DMS79 treated with DMSO at 0.1 percent for 48 hours (cell line): ENCODE results near the gene ABCA13.

Experiments used
- DNase-seq: peaks from one replicate; lab custom pipeline; 2025; lab: John Stamatoyannopoulos, UW

ABCA13 gene

GRCh38 chr7:48518092-48518491 lies 346.8 kb downstream of the ABCA13 start:
- DNase-seq, result no peak

- no peak for DNase-seq
Observed at GRCh38 chr7:48522692-48523091, 351.4 kb downstream of the ABCA13 start.

GRCh38 chr7:48525736-48526732 lies 354.8 kb downstream of the ABCA13 start:
- no peak for DNase-seq

- no peak for DNase-seq
Observed at GRCh38 chr7:48528646-48529045, 357.4 kb downstream of the ABCA13 start.

- no peak for DNase-seq
Observed at GRCh38 chr7:48537561-48537960, 366.3 kb downstream of the ABCA13 start.

GRCh38 chr7:48540746-48541145 lies 369.5 kb downstream of the ABCA13 start:
- DNase-seq, result no peak

- DNase-seq, result no peak
Observed at GRCh38 chr7:48548667-48549066, 377.4 kb downstream of the ABCA13 start.

GRCh38 chr7:48551652-48552051 lies 380.4 kb downstream of the ABCA13 start:
- no peak for DNase-seq

GRCh38 chr7:48563334-48563733 lies 392.1 kb downstream of the ABCA13 start:
- no peak for DNase-seq

GRCh38 chr7:48575516-48575915 lies 404.3 kb downstream of the ABCA13 start:
- DNase-seq, result no peak

GRCh38 chr7:48587475-48587874 lies 416.2 kb downstream of the ABCA13 start:
- DNase-seq, result no peak

GRCh38 chr7:48594349-48594748 lies 423.1 kb downstream of the ABCA13 start:
- DNase-seq, result no peak

- no peak for DNase-seq
Observed at GRCh38 chr7:48595756-48596155, 424.5 kb downstream of the ABCA13 start.

- DNase-seq, result no peak
Observed at GRCh38 chr7:48610705-48611104, 439.4 kb downstream of the ABCA13 start.

GRCh38 chr7:48611993-48612392 lies 440.7 kb downstream of the ABCA13 start:
- no peak for DNase-seq

- DNase-seq, result no peak
Observed at GRCh38 chr7:48617508-48617907, 446.2 kb downstream of the ABCA13 start.

- DNase-seq, result no peak
Observed at GRCh38 chr7:48617993-48618392, 446.7 kb downstream of the ABCA13 start.

GRCh38 chr7:48621076-48621475 lies 449.8 kb downstream of the ABCA13 start:
- no peak for DNase-seq

GRCh38 chr7:48627164-48627563 lies 455.9 kb downstream of the ABCA13 start:
- DNase-seq, result no peak

GRCh38 chr7:48628793-48629349 lies 457.6 kb downstream of the ABCA13 start:
- no peak for DNase-seq

GRCh38 chr7:48634116-48634632 lies 462.9 kb downstream of the ABCA13 start:
- no peak for DNase-seq

- DNase-seq, result no peak
Observed at GRCh38 chr7:48635796-48636195, 464.5 kb downstream of the ABCA13 start.

- no peak for DNase-seq
Observed at GRCh38 chr7:48636391-48637015, 465.2 kb downstream of the ABCA13 start.
